Stimulated activated CD4-positive, alpha-beta T cell treated with anti-CD3 and anti-CD28 coated beads, Interleukin-12 subunit alpha, Interleukin-12 subunit beta, amount 100 ng/mL, for 48 hours (primary cell): ENCODE results near the gene ANKRD44.

Experiments
- DNase-seq, 3 donors: peaks; one replicate each; pipeline ENCODE4 v3.0.0-alpha.2; 2020; ENCODE audit warnings: low read depth in 2 of 3, low spot score in 1 of 3

ANKRD44 gene

GRCh38 chr2:197208841-197209240 lies 101.7 kb downstream of the ANKRD44 start:
- no peak for DNase-seq

- no peak for DNase-seq
These were observed 102.6 kb downstream of the ANKRD44 start for GRCh38 chr2:197208024-197208423.

- no peak for DNase-seq
These were observed 103.0 kb downstream of the ANKRD44 start for GRCh38 chr2:197207598-197207997.

GRCh38 chr2:197207106-197207505 lies 103.5 kb downstream of the ANKRD44 start:
- DNase-seq = no peak

GRCh38 chr2:197205585-197206215 lies 104.9 kb downstream of the ANKRD44 start:
- DNase-seq = peak; percentile 45 to 53 (median 53)

- no peak for DNase-seq
These were observed 105.9 kb downstream of the ANKRD44 start for GRCh38 chr2:197204519-197205250.

GRCh38 chr2:197201874-197202273 lies 108.7 kb downstream of the ANKRD44 start:
- DNase-seq = no peak

GRCh38 chr2:197200762-197201058 lies 109.9 kb downstream of the ANKRD44 start:
- no peak for DNase-seq

- DNase-seq = no peak
These were observed 110.4 kb downstream of the ANKRD44 start for GRCh38 chr2:197200051-197200761.

- DNase-seq = peak; percentile 73 to 83 (median 75)
These were observed 111.7 kb downstream of the ANKRD44 start for GRCh38 chr2:197198890-197199289.

- no peak for DNase-seq
These were observed 112.7 kb downstream of the ANKRD44 start for GRCh38 chr2:197197895-197198311.

GRCh38 chr2:197196541-197197180 lies 113.9 kb downstream of the ANKRD44 start:
- no peak for DNase-seq

- DNase-seq = no peak
These were observed 115.1 kb downstream of the ANKRD44 start for GRCh38 chr2:197195518-197195917.

GRCh38 chr2:197191940-197192322 lies 118.6 kb downstream of the ANKRD44 start:
- DNase-seq = peak in 1 of 3 donors; percentile 56

GRCh38 chr2:197191177-197191939 lies 119.2 kb downstream of the ANKRD44 start:
- DNase-seq = no peak

GRCh38 chr2:197190100-197190432 lies 120.5 kb downstream of the ANKRD44 start:
- DNase-seq = no peak

GRCh38 chr2:197189426-197190099 lies 121.0 kb downstream of the ANKRD44 start:
- no peak for DNase-seq

- DNase-seq = no peak
These were observed 124.9 kb downstream of the ANKRD44 start for GRCh38 chr2:197185676-197186075.

- no peak for DNase-seq
These were observed 125.5 kb downstream of the ANKRD44 start for GRCh38 chr2:197184959-197185586.

- no peak for DNase-seq
These were observed 127.2 kb downstream of the ANKRD44 start for GRCh38 chr2:197183355-197183754.
